GM19438 (cell line): ENCODE data around the gene ZCCHC7.
"Not testable (repeated sequence)": the region's sequence is repeated elsewhere in the genome, so short reads cannot be mapped to it uniquely, and the experiment has no call there.

ENCODE experiments used
- ATAC-seq: cut with Tn5 transposase; IDR thresholded peaks from one replicate; pipeline ENCODE4 v1.9.1; 2021; ENCODE audit warnings: low read depth; ENCODE audit not compliant: unreplicated experiment

Gene ZCCHC7

DNA sequence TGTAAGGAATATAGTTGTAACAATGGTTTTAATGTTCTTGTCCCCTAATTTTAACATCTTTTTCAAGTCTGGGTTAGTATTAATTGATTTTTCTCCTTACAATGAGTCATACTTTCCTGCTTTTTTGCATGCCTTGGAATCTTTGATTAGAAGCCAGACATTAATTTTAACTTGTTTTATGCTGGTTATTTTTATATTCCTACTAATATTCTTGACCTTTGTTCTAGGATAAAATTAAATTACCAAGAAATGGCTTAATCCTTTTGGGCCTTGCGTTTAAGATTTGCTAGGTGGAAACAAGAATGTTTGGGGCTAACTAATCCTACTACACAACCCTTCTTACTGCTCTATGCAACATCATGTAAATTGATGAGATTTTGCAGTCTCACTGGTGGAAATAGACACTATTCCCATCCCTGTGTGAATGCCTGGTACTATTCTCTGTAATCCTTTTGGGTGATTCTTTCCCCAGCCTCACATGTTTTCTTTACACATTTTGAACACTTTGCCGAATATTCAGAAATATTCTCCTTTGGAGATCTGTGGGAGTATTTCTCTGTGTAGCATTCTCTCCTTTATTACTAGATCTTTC, 47.2 kb downstream of the ZCCHC7 start:
- no peak for ATAC-seq

DNA sequence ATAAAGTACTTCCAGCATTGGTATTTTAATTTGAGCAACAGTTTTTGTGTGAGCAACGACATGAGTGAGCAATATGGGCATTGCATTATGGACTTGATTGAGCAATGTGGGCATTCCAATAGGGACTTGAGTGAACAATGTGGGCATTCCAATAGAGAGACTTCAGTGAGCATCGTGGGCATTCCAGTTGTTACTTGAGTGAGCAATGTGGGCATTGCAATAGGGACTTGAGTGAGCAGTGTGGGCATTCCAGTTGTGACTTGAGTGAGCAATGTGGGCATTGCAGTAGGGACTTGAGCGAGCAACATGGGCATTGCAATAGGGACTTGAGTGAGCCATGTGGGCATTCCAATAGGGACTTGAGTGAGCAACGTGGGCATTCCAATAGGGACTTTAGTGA, 52.2 kb downstream of the ZCCHC7 start:
- ATAC-seq: no peak

DNA sequence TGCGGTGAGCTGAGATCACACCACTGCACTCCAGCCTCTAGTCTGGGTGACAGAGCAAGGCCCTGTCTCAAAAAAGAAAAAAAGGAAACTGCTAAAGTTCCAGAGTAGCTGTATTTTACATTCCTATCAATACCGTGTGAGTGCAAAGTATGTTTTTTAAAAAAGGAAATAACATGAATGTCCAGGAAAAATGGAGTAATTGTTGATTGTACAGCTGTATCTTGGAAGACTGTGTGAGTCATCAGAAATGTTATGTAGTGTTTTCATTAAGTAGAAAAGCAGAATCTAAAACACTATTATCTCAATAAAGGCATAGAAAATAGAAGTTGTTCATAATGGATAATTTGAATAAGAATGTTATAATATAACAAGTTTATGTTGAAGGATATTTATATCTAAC, 53.9 kb downstream of the ZCCHC7 start:
- ATAC-seq: no peak

DNA sequence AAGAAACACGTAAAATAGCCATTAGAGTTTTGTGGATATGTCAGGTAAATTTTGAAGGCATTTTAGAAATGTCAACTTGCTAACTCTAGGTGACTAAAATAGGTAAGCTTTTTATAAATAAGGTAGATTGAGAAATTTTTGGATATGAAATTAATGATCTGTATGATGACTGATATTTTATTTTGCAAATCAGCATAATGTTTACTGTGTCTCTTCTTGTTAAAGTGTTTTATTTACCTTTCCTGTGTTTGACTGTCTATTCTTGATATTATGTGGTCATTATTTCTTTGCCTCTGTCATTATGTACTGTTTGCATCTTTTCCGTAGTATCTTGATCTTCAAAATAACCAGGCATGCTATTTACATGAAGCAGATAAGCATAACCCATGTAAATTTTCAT, 58.4 kb downstream of the ZCCHC7 start:
- ATAC-seq: no peak

DNA sequence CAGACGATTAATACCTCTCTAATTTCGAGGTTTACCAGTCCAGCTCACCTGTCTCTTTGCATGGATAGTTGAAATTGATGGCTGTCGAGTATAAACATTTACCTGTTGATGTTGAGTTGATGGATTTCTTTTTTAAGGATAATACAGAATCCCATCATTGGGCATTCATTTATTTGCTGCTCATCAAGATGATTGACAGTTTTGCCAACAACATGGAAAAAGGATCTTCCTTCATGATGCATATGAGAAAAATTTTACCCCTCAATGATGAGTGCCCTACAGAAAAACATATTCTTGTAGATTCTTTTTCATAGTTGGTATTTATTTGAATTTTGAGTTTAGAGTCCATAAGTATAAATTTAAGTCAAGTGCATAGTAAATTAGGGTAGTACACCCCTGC, 59.2 kb downstream of the ZCCHC7 start:
- ATAC-seq: no peak

DNA sequence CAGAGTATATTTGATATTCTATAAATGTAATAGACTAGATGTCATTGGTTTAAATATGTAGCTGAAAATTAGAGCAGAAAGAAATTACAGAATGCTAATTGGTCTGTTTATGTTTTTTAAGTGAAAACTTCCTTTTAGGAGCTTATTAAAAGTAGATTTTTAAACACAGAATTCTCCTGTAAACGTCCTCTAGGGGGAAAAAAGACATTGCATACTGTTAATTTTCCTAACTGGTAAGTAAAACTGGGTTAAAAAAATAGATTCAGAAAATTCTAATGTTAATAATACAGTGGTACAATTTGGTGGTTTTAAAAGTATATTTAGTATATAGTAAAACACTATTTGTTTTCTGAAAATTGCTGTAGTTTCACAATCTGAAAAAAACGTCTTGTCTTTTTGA, 59.8 kb downstream of the ZCCHC7 start:
- ATAC-seq: no peak

DNA sequence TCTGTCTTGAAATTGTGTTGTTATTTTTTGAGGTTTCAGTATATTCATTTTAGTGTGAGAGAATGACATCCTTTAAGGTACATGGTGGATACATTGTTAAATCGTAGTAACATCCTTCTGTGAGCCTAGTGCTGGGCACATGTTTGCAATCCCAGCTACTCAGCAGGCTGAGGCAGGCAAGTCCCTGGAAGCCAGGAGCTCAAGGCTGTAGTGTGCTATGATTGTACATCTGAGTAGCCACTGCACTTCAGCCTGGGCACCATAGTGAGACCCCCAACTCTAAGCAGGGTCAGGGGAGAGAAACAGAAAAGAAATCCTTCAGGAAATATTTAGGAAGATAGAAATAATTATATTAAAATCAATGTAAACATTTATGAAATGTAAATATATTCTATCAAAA, 62.3 kb downstream of the ZCCHC7 start:
- ATAC-seq: no peak

DNA sequence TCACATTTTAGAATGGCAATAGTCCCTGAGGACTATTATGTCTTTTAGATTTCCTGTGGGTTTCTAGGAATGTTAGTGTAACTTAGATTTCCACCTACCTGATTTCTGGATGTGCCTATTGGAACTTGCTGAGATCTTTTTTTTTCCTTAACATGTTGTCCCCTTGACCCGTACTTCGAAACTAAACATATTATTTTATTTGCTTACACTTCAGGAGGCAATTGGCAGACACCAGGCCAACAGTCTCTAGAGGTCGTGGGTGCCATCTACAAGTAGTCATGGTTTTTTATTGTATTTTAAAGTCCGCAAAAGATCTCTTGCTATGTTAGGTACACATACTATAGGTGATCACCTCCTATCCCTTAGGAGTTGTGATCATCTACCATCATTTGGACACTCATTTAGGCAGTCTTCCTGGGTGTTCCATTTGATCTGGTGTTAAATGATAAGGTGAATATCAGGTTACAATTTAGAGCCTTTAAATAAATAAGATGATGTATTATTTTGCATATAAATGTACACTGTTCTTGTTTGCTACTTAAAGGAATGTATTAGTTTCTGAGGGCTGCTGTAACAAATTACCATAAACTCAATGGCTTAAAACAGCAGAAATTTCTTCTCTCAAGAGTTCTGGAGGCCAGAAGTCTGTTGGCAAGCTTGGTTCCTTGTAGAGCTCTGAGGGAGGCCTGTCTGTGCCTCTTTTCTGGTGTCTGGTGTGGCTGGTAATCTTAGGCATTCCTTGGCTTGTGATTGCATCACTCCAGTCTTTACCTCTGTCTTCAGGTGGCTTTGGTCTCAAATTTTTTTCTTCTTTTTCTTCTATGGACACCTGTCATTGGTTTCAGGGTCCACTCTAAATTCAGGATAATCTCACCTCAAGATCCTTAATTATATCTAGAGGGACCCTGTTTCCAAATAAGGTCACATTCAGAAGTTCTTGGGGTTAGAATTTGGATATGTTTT, 64.8 kb downstream of the ZCCHC7 start:
- no peak for ATAC-seq

DNA sequence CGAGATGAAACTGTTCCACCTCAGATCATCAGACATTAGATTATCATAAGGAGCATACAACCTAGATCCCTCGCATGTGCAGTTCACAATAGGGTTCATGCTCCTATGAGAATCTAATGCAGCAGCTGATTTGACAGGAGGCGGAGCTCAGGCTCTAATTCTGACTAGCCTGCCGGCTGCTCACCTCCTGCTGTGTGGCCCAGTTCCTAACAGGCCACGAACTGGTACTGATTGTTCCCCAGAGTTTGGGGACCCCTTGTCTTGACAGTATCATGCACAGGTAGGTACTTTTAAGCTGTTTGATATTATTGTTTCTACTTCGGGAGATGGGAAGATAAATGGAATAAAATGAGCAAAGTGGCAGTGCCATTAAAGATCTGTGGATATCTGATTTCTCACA, 66.9 kb downstream of the ZCCHC7 start:
- ATAC-seq: no peak

DNA sequence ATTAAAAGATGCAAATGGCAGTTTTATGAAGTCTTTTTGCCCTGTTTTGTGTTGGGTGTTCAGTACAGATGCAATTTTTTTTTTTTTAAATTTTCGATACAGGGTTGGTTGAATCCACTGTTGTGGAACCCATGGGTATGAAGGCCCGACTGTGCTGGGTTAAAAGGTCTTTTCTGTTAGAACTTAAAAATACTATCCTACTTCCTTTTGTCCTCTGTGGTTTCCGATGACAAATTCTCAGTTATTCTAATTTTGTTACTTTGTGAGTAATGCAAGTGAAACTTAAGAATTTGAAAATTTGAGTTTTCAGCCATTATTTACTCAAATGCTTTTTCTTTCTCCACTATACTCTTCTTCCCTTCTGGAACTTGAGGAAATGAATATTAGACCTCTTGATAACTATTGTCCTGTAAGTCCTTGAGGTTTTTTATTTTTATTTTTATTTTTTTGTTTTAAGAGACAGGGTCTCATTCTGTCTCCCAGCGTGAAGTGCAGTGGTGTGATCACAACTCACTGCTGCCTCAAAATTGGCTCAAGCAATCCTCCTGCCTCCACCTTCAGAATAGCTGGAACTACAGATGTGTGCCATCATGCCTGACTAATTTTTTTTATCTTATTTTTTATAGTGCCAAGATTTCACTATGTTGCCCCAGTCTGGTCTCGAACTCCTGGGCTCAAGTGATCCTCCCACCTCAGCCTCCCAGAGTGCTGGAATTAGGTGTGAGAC, 67.5 kb downstream of the ZCCHC7 start:
- peak; percentile 69 for ATAC-seq

DNA sequence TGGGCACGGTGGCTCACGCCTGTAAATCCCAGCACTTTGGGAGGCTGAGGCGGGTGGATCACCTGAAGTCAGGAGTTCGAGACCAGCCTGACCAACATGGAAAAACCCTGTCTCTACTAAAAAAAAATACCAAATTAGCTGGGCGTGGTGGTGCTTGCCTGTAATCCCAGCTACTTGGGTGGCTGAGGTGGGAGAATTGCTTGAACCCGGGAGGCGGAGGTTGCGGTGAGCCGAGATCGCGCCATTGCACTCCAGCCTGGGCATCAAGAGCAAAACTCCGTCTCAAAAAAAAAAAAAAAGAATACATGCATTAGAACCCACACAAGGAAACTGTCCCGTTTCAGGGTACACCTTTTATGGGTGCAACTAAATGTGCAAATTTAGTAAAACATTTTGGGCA, 70.4 kb downstream of the ZCCHC7 start:
- ATAC-seq: not testable (repeated sequence)

DNA sequence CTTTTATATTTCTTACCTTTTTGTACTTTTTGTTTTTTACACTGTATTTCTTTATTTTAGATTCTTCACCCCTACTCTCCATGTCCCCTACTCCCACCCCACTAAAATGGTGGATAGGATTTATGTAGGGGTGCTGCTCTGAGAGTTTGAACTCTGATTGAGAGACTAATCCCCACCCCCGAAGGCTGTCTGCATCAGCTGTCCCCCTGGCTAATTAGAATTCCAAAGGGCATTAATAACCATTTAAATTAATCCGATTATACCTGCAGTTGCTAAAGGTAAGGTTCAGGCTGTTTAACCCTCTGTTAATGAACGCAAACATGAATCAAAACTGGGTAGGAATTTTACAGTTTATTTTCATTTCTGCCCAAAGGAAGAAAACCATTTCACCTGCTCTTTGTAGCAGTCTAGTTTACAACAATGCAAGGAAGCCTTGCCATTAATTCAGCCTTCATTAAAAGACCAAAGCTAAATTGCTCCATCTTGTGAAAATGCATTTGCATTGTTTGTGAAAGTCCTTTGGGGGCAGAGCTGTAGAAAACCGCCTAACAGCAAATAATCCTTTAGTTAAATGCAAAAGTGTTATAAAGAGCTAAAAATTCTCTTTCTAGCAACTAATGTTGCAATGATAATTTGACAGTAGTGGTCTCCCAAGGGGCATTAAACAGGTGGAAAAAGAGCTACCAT, 71.2 kb downstream of the ZCCHC7 start:
- ATAC-seq: no peak

DNA sequence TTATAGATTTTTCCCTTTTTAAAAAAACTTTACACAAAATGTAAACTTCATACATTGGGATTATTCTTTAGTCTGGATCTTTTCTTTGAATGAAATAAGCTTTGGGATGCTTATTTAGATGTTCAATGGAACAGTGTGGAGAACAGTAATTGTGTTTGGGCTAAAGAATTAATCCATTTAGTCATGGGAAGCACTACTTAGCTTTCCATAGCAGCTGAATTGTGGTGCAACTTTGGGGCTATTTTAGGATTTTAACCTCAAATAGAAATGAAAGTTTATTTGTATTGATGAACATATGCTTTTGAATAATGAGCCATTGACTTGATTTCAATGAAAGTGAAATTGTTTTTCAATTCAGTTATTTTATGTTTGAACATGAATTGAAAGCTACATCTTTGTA, 72.4 kb downstream of the ZCCHC7 start:
- no peak for ATAC-seq

DNA sequence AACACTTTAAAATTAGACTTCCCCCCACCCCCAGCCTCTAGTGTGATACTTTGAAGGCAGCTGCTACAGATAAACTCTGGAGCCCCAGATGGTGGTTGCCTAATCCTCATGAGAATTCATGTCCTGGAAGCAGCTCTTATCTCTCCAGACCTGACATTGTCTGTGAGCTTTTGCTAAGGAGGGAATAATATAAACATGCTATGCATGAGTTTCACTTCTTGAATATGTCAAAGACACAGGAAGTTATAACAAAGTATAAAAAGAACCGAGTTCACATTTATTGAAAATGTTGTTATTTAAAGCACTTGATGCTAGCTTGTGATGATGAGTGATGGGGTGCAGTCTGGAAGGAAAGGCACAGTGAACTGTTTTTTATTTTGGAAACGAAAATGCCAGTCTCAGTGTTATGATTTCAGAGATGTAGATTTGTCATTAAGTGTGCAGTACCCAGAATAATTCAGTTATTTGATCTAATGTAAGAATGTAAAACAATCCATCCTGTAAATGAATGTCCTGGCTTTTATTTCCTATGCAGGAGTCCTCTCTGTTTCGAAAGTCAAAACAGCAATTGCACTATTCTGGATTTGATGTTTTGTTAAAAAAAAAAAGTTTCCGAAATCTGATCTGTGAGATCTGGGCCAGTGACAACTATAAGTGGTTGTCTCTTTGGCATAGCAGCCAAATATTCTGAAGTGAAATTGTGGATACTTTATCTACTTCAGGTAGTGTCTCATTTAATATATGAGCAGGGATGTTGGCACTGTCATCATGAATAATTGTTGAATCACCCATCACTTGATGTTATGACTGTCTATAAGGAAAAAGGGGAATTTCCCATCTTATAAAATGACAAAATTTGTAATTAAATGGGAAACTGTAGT, 77.0 kb downstream of the ZCCHC7 start:
- ATAC-seq: peak; percentile 44

DNA sequence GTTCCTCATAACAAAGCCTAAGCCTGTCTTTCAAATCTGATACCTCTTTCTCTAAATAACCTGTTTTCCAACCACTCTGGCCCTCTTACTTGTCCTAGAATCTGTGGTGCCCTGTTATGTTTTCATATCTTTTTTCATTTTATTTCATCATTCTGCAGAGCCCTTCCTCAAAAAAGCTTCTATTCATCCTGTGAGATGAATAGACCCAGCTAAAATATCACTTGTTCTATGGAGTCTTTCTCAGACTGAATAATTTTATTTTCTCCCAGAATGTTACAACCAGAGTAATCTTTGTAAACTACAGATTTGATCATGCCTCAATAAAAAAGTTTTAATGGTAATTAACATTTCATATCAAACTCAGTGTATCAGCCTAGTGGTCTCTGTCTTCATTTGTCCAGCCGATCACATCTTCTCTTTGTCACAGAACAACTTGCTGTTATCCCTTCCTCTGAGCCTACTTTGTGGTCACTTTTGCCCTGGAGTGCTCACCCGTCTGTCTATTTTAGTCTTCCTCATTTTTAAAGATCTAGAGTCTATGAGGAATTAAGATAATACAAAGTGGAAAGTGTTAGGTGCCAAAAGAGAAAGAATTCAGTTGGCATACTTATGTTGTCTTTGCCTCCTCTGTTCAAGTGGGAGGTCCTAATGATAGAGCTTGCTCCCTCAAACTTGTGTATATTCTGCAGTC, 77.8 kb downstream of the ZCCHC7 start:
- no peak for ATAC-seq

DNA sequence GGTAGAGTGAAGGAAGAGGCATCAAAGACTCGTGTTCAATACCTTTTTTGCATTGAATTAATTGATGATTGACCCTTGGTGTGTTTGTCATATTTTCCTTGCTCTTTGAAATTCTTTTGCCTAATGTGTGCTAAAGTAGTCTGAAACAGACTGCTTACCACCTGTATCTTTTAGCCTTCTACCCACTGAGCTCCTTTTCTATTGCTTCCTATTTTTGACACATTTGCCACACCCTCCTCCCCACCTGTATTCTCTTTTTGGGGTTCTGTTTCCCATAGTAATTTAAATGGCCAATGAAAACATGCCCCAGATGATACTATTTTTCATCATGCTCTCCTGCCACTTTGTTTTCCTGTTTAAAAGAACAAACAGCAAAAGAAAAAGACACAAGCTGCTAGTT, 78.5 kb downstream of the ZCCHC7 start:
- no peak for ATAC-seq

DNA sequence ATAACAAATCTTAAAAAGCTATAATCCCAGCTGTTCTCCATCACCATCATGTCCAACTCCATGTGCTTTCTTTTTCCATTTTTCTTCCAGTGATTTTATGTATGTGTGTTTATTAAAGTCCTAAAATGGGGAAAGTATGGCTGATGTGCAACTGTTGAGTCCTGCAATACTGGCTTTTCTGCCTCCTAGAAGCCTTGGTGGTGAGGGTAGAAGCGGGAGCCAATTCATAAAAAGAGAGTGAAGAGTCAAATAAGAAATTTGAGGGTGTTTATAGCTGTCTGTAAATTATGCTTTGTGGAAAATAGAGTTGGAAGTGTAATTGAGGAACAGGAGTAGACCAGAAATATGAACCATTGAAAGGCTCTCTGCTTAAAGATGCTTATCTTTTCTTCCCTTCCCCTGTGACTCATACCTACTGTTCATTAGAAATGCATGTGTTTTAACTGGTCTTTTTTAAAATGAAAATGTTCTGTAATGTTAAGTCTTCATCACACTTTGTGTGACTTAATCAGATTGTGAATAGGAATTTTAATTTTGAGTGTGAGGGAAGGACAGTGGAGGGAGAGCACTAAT, 80.1 kb downstream of the ZCCHC7 start:
- ATAC-seq: no peak

DNA sequence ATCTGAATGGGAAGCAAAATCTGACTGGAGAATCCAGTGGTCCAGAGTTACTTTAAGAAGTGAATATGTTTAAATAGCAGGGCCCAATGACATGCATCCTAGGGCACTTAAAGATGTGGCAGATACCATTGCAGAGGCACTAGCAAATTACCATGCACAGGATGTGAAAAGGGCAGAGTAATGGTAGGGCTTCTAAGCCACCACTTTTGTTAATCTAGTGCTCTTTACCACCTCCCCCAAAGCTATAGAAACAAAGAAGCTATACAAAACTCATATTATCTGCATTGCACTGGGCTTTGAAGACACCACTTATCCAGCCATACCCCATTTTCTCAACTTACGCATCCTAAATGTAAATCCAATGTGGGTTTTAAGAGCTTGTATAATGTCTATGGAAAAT, 81.2 kb downstream of the ZCCHC7 start:
- no peak for ATAC-seq

DNA sequence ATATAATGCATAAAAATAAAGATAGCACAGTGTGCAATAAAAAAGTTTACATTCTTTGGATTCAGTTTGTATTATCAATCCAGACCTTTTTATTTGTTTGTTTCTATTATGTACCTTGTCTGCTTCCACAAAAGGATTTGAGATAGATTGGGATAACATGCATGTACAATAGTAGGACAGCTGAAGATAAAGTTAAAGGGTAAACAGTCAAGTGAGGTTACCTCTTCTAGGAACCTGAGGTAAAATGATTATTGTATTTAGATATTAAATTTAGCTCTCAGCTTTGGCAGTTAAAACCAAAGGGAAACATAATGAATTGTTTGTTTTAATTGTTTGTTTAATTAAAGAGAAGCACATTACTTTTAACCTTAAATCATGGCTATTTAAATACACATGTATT, 81.7 kb downstream of the ZCCHC7 start:
- ATAC-seq: no peak
